SJSA1 (cell line): Measurements from ENCODE around the gene CEP44. TPM values are rescaled to one million over a fixed set of nuclear protein-coding genes. Genes with fewer than 3 reads are reported as not detected.

ENCODE experiments used
- DNase-seq, 2 experiments: peaks; one replicate each; pipeline ENCODE4 v3.0.0-alpha.2; 2015 to 2020; ENCODE audit warnings: low spot score in 2 of 2, low read depth in 1 of 2
- H3K27ac ChIP-seq: fragments of 250-450 bp; sonication (Bioruptor Pico); 2 replicates; pipeline ENCODE4 v1.5.1; 2020; ENCODE audit warnings: mild to moderate bottlenecking, moderate library complexity
- H3K27me3 ChIP-seq: fragments of 250-450 bp; sonication (Bioruptor Pico); replicated peaks from 2 replicates; pipeline ENCODE4 v1.5.1; 2020; ENCODE audit warnings: mild to moderate bottlenecking, moderate library complexity
- H3K36me3 ChIP-seq: fragments of 250-450 bp; sonication (Bioruptor Pico); 2 replicates; pipeline ENCODE4 v1.5.1; 2020; ENCODE audit warnings: mild to moderate bottlenecking
- H3K4me1 ChIP-seq: fragments of 250-450 bp; sonication (Bioruptor Pico); replicated peaks from 2 replicates; pipeline ENCODE4 v1.6.1; 2021; ENCODE audit warnings: mild to moderate bottlenecking
- H3K4me3 ChIP-seq: fragments of 250-450 bp; sonication (Bioruptor Pico); 2 replicates; pipeline ENCODE4 v1.5.1; 2020; ENCODE audit warnings: mild to moderate bottlenecking
- H3K9me3 ChIP-seq: fragments of 250-450 bp; sonication (Bioruptor Pico); replicated peaks from 2 replicates; pipeline ENCODE4 v1.5.1; 2020; ENCODE audit warnings: mild to moderate bottlenecking
- total RNA-seq: library from RNA; depleted of rRNA; stranded (reverse); fragments of >200 nt; shearing (Covaris generic); gene quantifications from 2 replicates; pipeline ENCODE4 v1.2.3, GENCODE V29; 2014

Gene CEP44
- total RNA-seq, 1 experiment from 2014 or later: 22.8 TPM

DNA sequence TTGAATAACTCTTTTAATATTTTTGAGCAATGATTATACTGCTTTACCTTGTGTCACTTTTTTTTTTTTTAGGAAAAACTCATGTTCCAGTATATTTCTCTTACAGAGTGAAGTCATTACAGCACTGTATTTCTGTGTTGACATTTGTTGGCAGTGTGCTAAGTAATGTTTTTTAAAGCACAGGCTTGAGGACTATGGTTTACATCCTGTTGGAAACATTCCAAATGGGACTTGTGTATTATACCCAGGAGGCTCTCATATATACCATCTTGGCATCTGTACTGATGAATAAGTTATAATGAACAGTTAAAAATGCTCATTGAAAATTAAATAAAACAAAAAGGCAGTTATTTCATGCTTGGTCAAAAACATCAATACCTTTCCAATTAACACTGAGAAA is 33.8 kb downstream of the CEP44 start:
- no peaks in the 10 kb centered on the region for H3K27me3 ChIP-seq
- H3K4me1 ChIP-seq: no peaks in the 10 kb centered on the region
- H3K4me3 ChIP-seq: no peak overlapping the region
- peaks cover 7% of the 10 kb centered on the region for H3K36me3 ChIP-seq
- no peak for DNase-seq
- no peak overlapping the region for H3K27ac ChIP-seq
- H3K9me3 ChIP-seq: no peaks in the 10 kb centered on the region

DNA sequence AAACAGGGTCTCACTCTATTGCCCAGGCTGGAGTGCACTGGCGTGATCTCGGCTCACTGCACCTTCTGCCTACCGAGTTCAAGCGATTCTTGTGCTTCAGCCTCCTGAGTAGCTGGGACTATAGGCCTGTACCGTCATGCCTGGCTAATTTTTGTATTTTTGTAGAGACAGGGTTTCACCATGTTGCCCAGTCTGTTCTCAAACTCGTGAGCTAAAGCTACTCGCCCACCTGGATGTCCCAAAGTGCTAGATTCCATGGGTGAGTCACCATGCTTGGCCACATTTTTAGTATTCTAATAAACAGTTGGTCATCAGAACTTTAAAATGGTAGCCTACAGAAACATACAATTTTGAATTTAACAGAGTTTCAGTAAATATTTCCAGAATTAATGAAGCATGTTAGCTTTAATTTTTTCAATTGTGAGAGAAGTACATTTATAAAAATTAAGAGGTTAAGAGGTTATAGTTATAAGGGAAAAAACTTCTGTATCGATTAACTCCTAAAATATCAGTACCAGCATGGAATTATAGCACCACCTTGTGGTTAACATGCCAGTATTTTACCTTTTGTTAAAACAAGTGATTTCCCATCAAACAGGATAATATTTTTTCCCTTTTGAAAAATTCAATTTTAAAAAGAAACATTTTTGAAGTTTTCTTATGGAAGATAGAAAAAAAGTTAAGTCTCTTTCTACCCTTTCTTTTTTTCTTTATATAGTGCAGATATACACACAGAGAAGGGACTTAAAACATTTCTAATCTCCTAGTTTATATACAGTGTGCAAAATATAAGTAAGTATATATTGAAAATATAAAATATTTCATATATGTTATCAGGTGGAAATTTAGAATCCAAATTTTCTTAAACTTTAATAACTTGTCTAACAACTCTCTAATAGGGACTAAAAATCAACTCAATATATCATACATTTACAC is 35.4 kb downstream of the CEP44 start:
- no peak for DNase-seq
- Histone ChIP-seq H3K9me3 (no peaks in the 10 kb centered on the region), H3K36me3 (peaks cover 7% of the 10 kb centered on the region), H3K4me1 (no peaks in the 10 kb centered on the region), H3K27me3 (no peaks in the 10 kb centered on the region), H3K4me3 (no peak overlapping the region), H3K27ac (no peak overlapping the region)

DNA sequence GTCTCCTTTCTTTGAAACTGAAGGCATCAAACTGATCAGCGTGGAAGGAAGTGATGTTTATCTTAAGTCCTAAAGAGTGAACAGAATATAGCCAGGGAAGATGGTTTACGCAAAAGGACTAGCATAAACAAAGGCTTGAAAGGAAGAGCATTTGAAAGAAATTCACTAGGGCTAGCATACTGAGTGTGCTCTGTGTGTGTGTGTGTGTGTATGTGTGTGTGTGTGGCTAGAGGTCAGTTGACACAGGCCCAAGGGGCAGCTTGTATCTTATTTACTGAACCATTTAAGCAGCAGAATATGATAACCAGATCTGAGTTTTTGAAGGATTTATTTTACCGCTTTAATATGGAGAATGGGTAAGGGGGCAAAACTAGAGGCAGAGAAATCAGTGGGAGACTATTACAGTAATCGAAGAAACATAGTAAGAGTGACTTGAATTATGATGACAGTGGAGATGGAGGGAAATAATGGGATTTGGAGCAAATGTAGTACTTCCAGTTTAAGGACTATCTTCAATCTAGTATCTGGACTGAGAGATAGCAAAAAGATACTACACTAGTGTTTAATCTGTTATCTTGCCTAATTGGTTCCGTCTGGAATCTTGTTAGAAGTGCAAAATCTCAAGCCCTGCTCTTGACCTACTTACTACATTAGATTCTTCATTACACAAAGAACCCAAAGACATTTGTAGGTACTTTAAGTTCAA is 36.9 kb downstream of the CEP44 start:
- Histone ChIP-seq H3K4me3 (no peak overlapping the region), H3K27me3 (no peaks in the 10 kb centered on the region), H3K27ac (no peak overlapping the region), H3K4me1 (no peaks in the 10 kb centered on the region), H3K36me3 (peaks cover 7% of the 10 kb centered on the region), H3K9me3 (no peaks in the 10 kb centered on the region)
- DNase-seq: no peak

DNA sequence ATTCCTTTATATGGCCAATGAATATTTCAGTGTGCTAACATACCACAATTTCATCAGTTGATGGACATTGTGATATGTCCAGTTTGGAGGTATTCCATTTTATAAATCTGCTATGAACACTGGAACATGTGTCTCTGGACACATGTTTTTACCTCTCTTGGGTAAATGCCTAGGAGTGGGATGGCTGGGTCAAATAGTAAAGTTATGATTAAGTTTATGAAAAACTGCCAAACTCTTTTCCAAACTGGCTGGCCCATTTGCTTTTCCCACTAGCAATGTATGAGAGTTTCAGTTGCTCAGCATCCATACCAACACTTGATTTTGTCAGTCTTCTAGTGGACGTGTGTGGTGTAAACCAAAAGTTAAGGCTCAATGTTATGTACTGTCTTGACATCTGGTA is 40.5 kb downstream of the CEP44 start:
- DNase-seq: no peak
- Histone ChIP-seq H3K9me3 (no peaks in the 10 kb centered on the region), H3K36me3 (peaks cover 4% of the 10 kb centered on the region; the same call in 1 of the 2 replicates), H3K4me1 (no peaks in the 10 kb centered on the region), H3K27me3 (no peaks in the 10 kb centered on the region), H3K27ac (no peak overlapping the region), H3K4me3 (no peak overlapping the region)

DNA sequence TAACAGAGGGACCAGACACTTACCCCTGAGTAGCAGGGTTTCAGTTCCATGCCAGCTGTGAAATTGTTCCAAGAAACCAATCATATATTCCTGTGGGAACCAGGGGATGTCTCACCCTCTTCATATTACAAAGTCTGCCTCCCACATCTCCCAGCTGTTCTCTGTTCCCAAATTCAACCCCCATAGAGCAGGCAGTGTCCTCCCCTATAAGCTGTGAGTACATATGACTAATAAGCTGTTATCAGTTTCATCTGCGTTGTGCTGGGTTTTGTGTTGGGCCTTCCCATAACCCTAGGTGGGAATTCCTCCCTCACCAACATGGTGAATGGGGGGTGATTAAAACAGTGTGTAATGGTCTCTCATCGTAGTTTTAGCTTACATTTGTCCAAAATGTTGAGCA is 41.0 kb downstream of the CEP44 start:
- H3K27me3 ChIP-seq: no peaks in the 10 kb centered on the region
- H3K4me3 ChIP-seq: no peak overlapping the region
- DNase-seq: no peak
- no peaks in the 10 kb centered on the region for H3K4me1 ChIP-seq
- peaks cover 3% of the 10 kb centered on the region; the same call in 1 of the 2 replicates for H3K36me3 ChIP-seq
- H3K27ac ChIP-seq: no peak overlapping the region
- H3K9me3 ChIP-seq: no peaks in the 10 kb centered on the region

DNA sequence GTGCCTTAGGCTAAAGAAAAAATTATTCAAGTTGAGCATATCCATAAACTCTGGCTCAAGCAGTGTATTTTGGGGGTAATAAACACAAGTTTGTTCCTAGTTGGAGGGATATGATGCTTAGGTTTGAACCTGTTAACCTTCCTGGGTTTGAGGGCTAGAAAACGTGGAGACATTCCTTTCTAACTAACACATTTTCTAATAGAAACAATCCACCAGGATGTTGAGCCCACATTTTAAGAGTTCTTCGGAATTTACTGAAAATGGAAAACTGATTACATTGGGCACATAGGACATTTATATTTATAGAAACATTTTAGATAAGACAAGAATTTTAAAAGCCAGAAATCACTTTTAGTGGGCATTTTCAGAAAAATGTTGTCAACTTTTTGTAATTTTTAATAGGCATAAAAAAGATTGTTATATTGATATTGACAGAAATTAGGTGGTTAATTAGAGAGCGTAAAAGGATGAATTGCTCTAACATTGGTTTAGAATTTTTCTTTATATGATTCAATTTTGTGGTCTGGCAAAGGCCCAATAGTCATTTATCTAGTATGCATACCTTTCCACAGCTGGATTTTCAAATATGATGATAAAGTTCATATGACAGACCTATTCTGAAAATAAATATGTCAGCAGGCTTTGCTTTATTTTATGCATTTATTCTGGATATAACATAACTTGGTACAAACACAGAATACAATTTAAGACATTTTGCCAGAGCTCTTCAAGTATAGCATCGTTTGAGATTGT is 49.2 kb downstream of the CEP44 start:
- Histone ChIP-seq H3K4me3 (no peak overlapping the region), H3K27me3 (no peaks in the 10 kb centered on the region), H3K9me3 (no peaks in the 10 kb centered on the region), H3K36me3 (no peaks in the 10 kb centered on the region), H3K4me1 (no peaks in the 10 kb centered on the region), H3K27ac (no peak overlapping the region)
- DNase-seq: no peak

DNA sequence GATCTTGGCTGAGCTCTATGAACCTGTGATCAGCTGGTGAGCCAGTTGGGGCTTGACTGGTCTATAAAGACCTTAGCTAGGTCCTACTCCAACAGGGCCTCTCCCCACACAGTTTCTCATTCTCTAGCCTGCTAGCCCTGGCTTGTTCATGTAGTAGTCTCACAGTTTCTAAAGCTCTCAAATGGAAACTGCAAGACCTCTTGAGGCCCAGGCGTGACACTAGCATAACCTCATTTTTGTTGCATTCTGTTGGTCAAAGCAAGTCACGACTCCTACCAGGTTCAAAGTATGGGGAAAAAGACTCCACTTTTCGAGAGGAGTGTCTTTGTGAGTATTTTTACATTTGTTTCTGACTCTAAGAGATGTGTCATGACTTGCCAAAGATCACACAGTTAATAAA is 50.9 kb downstream of the CEP44 start:
- Histone ChIP-seq H3K4me3 (no peak overlapping the region), H3K27me3 (no peaks in the 10 kb centered on the region), H3K36me3 (no peaks in the 10 kb centered on the region), H3K9me3 (no peaks in the 10 kb centered on the region), H3K4me1 (no peaks in the 10 kb centered on the region), H3K27ac (no peak overlapping the region)
- DNase-seq: no peak

DNA sequence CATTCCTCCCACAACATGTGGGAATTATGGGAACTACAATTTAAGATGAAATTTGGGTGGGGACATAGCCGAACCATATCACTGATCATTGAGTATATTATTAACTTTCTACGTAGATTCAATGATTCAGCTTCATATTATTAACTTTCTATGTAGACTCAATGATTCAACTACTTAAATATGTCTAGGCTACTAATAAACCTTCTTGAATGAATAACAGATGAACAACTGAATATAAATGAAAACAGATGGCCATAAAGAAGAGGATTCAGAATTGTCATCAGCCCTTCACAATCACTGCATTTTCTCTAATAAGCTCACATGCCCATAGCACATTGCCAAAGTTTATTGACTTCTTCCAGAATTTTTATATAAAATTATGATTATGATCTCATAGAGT is 57.0 kb downstream of the CEP44 start:
- no peak for DNase-seq
- no peak overlapping the region for H3K4me3 ChIP-seq
- no peak overlapping the region for H3K27ac ChIP-seq
- no peaks in the 10 kb centered on the region for H3K4me1 ChIP-seq
- no peaks in the 10 kb centered on the region for H3K27me3 ChIP-seq
- no peaks in the 10 kb centered on the region for H3K36me3 ChIP-seq
- no peaks in the 10 kb centered on the region for H3K9me3 ChIP-seq

DNA sequence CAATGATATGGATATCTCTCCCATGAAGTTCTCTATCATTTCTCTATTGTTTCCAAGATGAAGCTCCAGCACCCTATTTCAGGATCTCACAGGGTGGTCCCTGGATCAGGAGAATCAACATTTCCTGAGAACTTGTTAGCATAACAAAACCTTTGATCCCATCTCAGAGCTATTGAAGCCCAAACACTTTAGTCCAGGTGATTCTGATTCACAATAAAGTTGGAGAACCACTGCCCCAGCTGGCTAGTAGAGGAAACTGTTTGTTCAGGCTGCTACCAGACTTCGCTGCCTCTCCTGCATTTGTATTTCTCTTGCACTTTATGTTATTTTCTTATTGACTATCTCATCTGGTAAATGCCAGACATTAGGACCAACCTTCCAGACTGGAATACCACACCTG is 65.4 kb downstream of the CEP44 start:
- Histone ChIP-seq H3K36me3 (no peaks in the 10 kb centered on the region), H3K27ac (no peak overlapping the region), H3K9me3 (no peaks in the 10 kb centered on the region), H3K27me3 (peaks cover 11% of the 10 kb centered on the region; the same call in 1 of the 2 replicates), H3K4me1 (no peaks in the 10 kb centered on the region), H3K4me3 (no peak overlapping the region)
- DNase-seq: no peak

DNA sequence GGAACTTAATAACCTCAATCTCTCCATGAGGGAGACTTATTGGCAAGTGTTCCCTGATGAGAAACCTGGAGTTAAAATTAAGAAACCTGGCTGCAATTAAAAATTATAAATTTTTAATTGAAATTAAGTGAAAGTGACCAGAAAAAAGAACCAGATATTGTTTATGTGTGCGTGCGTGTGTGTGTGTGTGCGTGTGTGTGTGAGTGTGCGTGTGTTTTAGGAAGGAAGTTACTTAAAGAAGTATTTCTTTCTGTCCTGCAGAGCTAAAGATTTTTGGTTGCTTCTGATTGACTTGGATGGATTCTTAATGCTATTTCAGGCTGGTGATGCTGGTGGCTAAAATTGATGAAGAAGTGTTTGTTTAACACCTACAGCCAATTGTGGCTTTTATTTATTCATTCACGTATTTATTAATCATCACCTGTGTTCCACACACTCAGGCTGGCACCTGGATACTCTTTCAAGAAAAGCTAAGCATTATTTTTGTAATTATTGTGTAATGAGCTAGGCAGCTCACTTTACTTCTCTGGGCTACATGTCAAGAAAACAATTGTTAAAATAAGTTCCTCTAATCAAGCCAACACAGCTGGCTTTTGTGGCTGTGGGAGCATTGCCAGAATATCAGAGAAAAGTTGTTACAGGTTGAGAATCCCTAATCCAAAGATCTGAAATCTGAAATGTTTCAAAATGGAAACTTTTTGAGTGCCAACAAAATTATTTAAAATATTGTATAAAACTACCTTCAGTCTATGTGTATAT is 68.5 kb downstream of the CEP44 start:
- Histone ChIP-seq H3K4me1 (no peaks in the 10 kb centered on the region), H3K36me3 (no peaks in the 10 kb centered on the region), H3K4me3 (no peak overlapping the region), H3K9me3 (no peaks in the 10 kb centered on the region), H3K27ac (no peak overlapping the region), H3K27me3 (peaks cover 17% of the 10 kb centered on the region; the same call in 1 of the 2 replicates)
- no peak for DNase-seq

DNA sequence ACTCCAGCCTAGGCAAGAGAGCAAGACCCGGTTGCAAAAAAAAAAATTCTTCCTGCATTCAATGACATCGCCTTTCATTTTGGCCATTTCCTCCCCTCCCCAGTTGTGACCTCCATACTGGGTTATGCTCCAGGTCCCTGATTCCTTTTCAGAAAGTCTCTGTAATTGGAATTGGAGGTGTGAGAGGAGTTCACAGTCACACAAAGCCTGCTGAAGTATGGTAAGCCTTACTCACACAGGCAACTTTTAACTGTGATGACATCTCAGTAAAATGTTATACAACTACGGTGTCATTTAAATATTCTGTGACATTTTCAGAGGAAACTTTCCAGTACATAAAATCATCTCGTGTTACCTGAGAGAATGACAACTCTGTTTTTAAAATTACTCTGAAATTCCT is 73.6 kb downstream of the CEP44 start:
- H3K27ac ChIP-seq: no peak overlapping the region
- no peaks in the 10 kb centered on the region for H3K9me3 ChIP-seq
- DNase-seq: no peak
- peaks cover 5% of the 10 kb centered on the region; the same call in 1 of the 2 replicates for H3K4me1 ChIP-seq
- 0 out of 2 replicates have a peak, but pooled peaks cover 8% of the 10 kb centered on the region for H3K27me3 ChIP-seq
- H3K36me3 ChIP-seq: no peaks in the 10 kb centered on the region
- no peak overlapping the region for H3K4me3 ChIP-seq

DNA sequence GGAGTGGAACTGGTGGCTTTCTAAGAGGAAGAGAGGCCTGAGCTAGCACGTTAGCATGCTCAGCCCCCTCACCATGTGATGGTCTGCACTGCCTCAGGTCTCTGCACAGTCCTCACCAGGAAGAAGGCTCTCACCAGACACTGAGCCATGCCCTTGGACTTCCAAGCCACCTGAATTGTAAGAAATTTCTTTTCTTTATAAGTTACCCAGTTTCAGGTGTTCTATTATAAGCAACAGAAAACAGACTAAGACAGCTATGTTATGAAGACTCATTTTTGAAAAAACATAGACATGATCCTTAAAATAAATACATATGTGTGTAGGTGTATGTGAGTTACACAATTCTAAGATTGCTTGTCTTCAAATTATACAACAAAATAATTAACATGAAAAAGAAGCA is 74.7 kb downstream of the CEP44 start:
- Histone ChIP-seq H3K9me3 (no peaks in the 10 kb centered on the region), H3K27me3 (0 out of 2 replicates have a peak, but pooled peaks cover 6% of the 10 kb centered on the region), H3K4me3 (no peak overlapping the region), H3K27ac (no peak overlapping the region), H3K4me1 (peaks cover 5% of the 10 kb centered on the region; the same call in 1 of the 2 replicates), H3K36me3 (no peaks in the 10 kb centered on the region)
- no peak for DNase-seq

DNA sequence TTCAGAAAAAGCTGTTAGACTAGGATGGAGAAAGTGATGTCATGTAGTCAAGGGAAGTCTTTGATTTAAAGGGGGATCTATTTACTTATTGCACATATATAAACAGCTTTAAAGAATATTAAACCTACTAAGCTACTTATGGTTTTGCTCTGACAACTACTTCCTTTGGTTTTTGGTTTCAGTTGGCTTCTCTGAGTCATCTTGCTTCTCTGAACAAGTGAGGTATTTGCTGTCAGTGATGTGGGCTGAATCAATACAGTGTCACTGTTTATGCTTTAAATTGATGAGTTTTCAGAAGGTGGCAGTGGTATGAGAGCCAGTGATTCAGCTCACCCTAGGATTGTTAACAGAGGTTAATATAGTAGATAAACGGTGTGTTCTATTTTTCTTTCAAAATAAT is 75.1 kb downstream of the CEP44 start:
- Histone ChIP-seq H3K4me3 (no peak overlapping the region), H3K9me3 (no peaks in the 10 kb centered on the region), H3K27me3 (0 out of 2 replicates have a peak, but pooled peaks cover 6% of the 10 kb centered on the region), H3K27ac (no peak overlapping the region), H3K4me1 (peaks cover 5% of the 10 kb centered on the region; the same call in 1 of the 2 replicates), H3K36me3 (no peaks in the 10 kb centered on the region)
- DNase-seq: no peak
